Ishikawa (cell line): ENCODE measurements around the gene CADM3.

ENCODE experiments used
- CEBPB ChIP-seq: IDR thresholded peaks from 2 replicates; pipeline ENCODE4 v1.6.1; 2012
- CREB1 ChIP-seq: IDR thresholded peaks from 2 replicates; pipeline ENCODE4 v1.6.1; 2012; ENCODE audit warnings: low read depth
- EGR1 ChIP-seq: IDR thresholded peaks from 2 replicates; pipeline ENCODE4 v1.6.1; 2012
- EP300 ChIP-seq: IDR thresholded peaks from 2 replicates; pipeline ENCODE4 v1.6.1; 2012; ENCODE audit warnings: borderline replicate concordance
- FOXM1 ChIP-seq: IDR thresholded peaks from 2 replicates; pipeline ENCODE4 v1.6.1; 2012; ENCODE audit warnings: low read depth, borderline replicate concordance
- MAX ChIP-seq: IDR thresholded peaks from 2 replicates; pipeline ENCODE4 v1.6.1; 2012
- NFIC ChIP-seq: IDR thresholded peaks from 2 replicates; pipeline ENCODE4 v1.6.1; 2012
- RAD21 ChIP-seq: IDR thresholded peaks from 2 replicates; pipeline ENCODE4 v1.6.1; 2012; ENCODE audit warnings: low read depth
- REST ChIP-seq: IDR thresholded peaks from 2 replicates; pipeline ENCODE4 v1.6.1; 2012; ENCODE audit warnings: low read depth, mild to moderate bottlenecking
- TAF1 ChIP-seq: IDR thresholded peaks from 2 replicates; pipeline ENCODE4 v1.6.1; 2012; ENCODE audit warnings: low read depth, mild to moderate bottlenecking
- TCF12 ChIP-seq: IDR thresholded peaks from 2 replicates; pipeline ENCODE4 v1.6.1; 2012; ENCODE audit warnings: low read depth
- TEAD4 ChIP-seq: IDR thresholded peaks from 2 replicates; pipeline ENCODE4 v1.6.1; 2012
- YY1 ChIP-seq: IDR thresholded peaks from 2 replicates; pipeline ENCODE4 v1.6.1; 2012; ENCODE audit warnings: low read depth
- ZBTB7A ChIP-seq: IDR thresholded peaks from 2 replicates; pipeline ENCODE4 v1.6.1; 2012; ENCODE audit warnings: low read depth
- TF ChIP-seq, protein P1 (sequence below): IDR thresholded peaks from 2 replicates; pipeline ENCODE4 v1.6.1; 2012

The CADM3 gene, protein sequence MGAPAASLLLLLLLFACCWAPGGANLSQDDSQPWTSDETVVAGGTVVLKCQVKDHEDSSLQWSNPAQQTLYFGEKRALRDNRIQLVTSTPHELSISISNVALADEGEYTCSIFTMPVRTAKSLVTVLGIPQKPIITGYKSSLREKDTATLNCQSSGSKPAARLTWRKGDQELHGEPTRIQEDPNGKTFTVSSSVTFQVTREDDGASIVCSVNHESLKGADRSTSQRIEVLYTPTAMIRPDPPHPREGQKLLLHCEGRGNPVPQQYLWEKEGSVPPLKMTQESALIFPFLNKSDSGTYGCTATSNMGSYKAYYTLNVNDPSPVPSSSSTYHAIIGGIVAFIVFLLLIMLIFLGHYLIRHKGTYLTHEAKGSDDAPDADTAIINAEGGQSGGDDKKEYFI

DNA sequence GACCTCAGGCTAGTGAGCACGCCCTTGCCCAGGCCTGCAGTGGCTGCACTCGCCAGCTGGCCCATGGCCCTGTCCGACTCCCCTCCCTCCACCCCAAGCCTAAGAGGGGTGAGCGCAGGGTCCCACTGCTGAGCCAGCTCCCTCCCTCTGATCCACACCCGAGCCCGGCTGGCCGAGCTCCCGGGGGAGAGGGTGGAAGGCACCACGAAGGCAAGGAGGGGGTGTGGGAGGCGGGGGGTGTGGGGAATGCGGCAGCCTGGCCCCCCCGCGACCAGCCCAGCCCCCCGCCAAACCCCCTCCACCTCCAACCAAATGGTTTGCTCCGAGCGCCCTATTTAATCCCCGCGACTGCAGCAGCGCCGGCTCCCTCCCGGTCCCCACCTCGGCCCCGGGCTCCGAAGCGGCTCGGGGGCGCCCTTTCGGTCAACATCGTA, at the start of gene CADM3:
Gene CADM3, plus strand, starts transcription at position 362 of the 434 bp plus-strand sequence. CDS start 151 bp downstream, outside the sequence.
- no peak for TF ChIP-seq ZBTB7A
- no peak for TF ChIP-seq TAF1
- no peak for TF ChIP-seq NFIC
- no peak for TF ChIP-seq REST
- TF ChIP-seq TEAD4 = no peak
- TF ChIP-seq, protein P1, sequence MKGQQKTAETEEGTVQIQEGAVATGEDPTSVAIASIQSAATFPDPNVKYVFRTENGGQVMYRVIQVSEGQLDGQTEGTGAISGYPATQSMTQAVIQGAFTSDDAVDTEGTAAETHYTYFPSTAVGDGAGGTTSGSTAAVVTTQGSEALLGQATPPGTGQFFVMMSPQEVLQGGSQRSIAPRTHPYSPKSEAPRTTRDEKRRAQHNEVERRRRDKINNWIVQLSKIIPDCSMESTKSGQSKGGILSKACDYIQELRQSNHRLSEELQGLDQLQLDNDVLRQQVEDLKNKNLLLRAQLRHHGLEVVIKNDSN = no peak
- no peak for TF ChIP-seq CREB1
- no peak for TF ChIP-seq RAD21
- no peak for TF ChIP-seq FOXM1
- TF ChIP-seq TCF12 = no peak
- TF ChIP-seq MAX = no peak
- TF ChIP-seq YY1 = no peak
- TF ChIP-seq EP300 = no peak

DNA sequence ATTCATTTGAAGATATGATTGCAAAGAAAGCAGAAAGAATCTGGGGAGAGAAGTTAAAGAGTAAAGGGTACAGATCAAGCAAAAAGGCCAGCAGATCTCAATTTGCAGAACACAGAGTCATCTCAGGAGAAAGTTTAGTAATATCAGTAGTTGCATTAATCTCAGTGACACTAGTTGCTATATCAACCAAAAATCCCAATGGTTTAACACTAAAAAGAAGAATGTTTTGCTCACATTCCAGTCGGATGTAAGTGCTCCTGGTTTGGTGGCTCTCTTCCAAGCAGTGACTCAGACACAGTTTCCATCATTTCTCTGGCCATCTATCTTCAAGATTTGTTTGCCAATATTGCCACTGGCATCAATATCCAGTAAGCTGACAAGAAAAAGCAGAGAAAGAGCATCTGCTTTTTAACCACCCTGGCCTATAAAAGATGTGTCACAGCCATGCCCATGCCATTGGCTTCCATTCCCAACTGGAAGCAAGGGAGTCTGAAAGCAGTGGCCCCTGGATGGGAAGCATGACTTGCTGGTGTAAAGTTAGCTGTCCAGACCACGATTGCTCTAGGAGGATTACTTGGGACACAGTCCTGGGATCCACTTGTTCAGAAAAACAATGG, 49.3 kb upstream of the CADM3 start:
- TF ChIP-seq EP300 (no peak), NFIC (no peak), FOXM1 (no peak), MAX (no peak), REST (no peak), TAF1 (no peak), EGR1 (no peak), ZBTB7A (no peak), CREB1 (no peak), CEBPB (no peak), TCF12 (no peak), TEAD4 (no peak), RAD21 (no peak), YY1 (no peak)
- TF ChIP-seq, protein P1 = no peak

GRCh38 chr1:159123587-159123986, 47.8 kb upstream of the CADM3 start:
- TF ChIP-seq TCF12 = no peak
- no peak for TF ChIP-seq FOXM1
- no peak for TF ChIP-seq YY1
- no peak for TF ChIP-seq REST
- TF ChIP-seq, protein P1 = no peak
- no peak for TF ChIP-seq NFIC
- TF ChIP-seq EGR1 = no peak
- TF ChIP-seq CEBPB = no peak
- TF ChIP-seq RAD21 = no peak
- no peak for TF ChIP-seq ZBTB7A
- no peak for TF ChIP-seq MAX
- TF ChIP-seq TEAD4 = no peak
- TF ChIP-seq EP300 = no peak
- TF ChIP-seq CREB1 = no peak
- TF ChIP-seq TAF1 = no peak
